T-helper 2 cell treated with Interferon-gamma antibody and Interleukin-4, amounts not matched to agents 100 ng/mL and 5 ng/mL, for 36 hours (primary cell): Measurements from ENCODE around the gene GID8. TPM values are rescaled to one million over a fixed set of nuclear protein-coding genes. Genes with fewer than 3 reads are reported as not detected.

Experiments used
- intact Hi-C: fragments of 100-400 bp; cut with micrococcal nuclease; formaldehyde crosslinking; loops from one replicate; pipeline ENCODE4 v1.15.1; 2023
- total RNA-seq: library from RNA; stranded (reverse); gene quantifications from 2 replicates; pipeline ENCODE4 v1.2.3, GENCODE V29; 2022

Gene GID8
- total RNA-seq, 1 donor from 2014 or later: 34.9 TPM

GRCh38 chr20:62902926-62903615, 34.9 kb upstream of the GID8 start:
- intact Hi-C loops: loop anchor here (5.0 kb wide), 1 partner anchor 34 kb away; the partner anchor contains the start of gene GID8

GRCh38 chr20:62905536-62906117, 32.3 kb upstream of the GID8 start:
- intact Hi-C loops: no loop called here

- intact Hi-C loops: no loop called here
Measured at GRCh38 chr20:62906209-62906608, 31.7 kb upstream of the GID8 start.

GRCh38 chr20:62906647-62907375, 31.1 kb upstream of the GID8 start:
- intact Hi-C loops: no loop called here

GRCh38 chr20:62907384-62908317, 30.3 kb upstream of the GID8 start:
- intact Hi-C loops: no loop called here

- intact Hi-C loops: no loop called here
Measured at GRCh38 chr20:62908971-62909791, 28.8 kb upstream of the GID8 start.

GRCh38 chr20:62910217-62910766, 27.7 kb upstream of the GID8 start:
- intact Hi-C loops: no loop called here

- intact Hi-C loops: no loop called here
Measured at GRCh38 chr20:62910777-62911497, 27.0 kb upstream of the GID8 start.

GRCh38 chr20:62911701-62912280, 26.2 kb upstream of the GID8 start:
- intact Hi-C loops: no loop called here

- intact Hi-C loops: no loop called here
Measured at GRCh38 chr20:62913043-62913630, 24.8 kb upstream of the GID8 start.

GRCh38 chr20:62914436-62914835, 23.5 kb upstream of the GID8 start:
- intact Hi-C loops: no loop called here

GRCh38 chr20:62914970-62915457, 22.9 kb upstream of the GID8 start:
- intact Hi-C loops: no loop called here

GRCh38 chr20:62916703-62917476, 21.1 kb upstream of the GID8 start:
- intact Hi-C loops: no loop called here

GRCh38 chr20:62917720-62918119, 20.2 kb upstream of the GID8 start:
- intact Hi-C loops: loop anchor here (2.0 kb wide), 1 partner anchor 17 kb away; no protein-coding TSS in a partner anchor

GRCh38 chr20:62918147-62918546, 19.8 kb upstream of the GID8 start:
- intact Hi-C loops: loop anchor here (2.0 kb wide), 1 partner anchor 17 kb away; no protein-coding TSS in a partner anchor

GRCh38 chr20:62918831-62919230, 19.1 kb upstream of the GID8 start:
- intact Hi-C loops: loop anchor here (2.0 kb wide), 1 partner anchor 18 kb away; no protein-coding TSS in a partner anchor

- intact Hi-C loops: no loop called here
Measured at GRCh38 chr20:62920039-62920645, 17.8 kb upstream of the GID8 start.
